ENCODE results near the gene MARCKSL1. TPM values are rescaled to one million over a fixed set of nuclear protein-coding genes. Genes with fewer than 3 reads are reported as not detected.

The MARCKSL1 gene
- total RNA-seq, 1 experiment from 2014 or later = 457 TPM

GRCh38 chr1:32289256-32289655, 46.8 kb downstream of the MARCKSL1 start:
- H3K27me3 Mint-ChIP-seq (ENCODE audit: low read depth) = no peaks in the 10 kb centered on the region
- H3K79me1 ChIP-seq (ENCODE audit: insufficient read depth, low read depth, low read length, poor library complexity, severe bottlenecking) = no peaks in the 10 kb centered on the region
- DNase-seq = no peak
- no peak overlapping the region for H3K27ac Mint-ChIP-seq
- H3K23me2 ChIP-seq (ENCODE audit: insufficient read length, low read depth, low read length, poor library complexity, severe bottlenecking) = peaks cover 5% of the 10 kb centered on the region
- H2AFZ ChIP-seq (ENCODE audit: low read length) = no peak overlapping the region
- H3K4me1 Mint-ChIP-seq = peaks cover 10 to 12% of the 10 kb centered on the region in 2 experiments
- H2BK20ac ChIP-seq (ENCODE audit: low read depth, low read length, poor library complexity, severe bottlenecking) = no peak overlapping the region
- peaks cover 2% of the 10 kb centered on the region; the same call in 1 of the 2 replicates for H3K79me2 ChIP-seq (ENCODE audit: insufficient read depth, low read length)
- peaks cover 3 to 16% (median 7%) of the 10 kb centered on the region in 3 experiments; a peak in 4 of 7 replicates for H3K36me3 Mint-ChIP-seq (ENCODE audit: insufficient read depth in 1 of 3, low read depth in 3 of 3)
- H3K9me3 Mint-ChIP-seq = peaks cover 0 to 3% of the 10 kb centered on the region in 2 experiments; a peak in 2 of 5 replicates
- H3K23ac ChIP-seq (ENCODE audit: insufficient read length, low read depth, low read length) = no peak overlapping the region
- H3K56ac ChIP-seq (ENCODE audit: insufficient read length, low read depth, low read length) = no peak overlapping the region
- H4K8ac ChIP-seq (replicated peaks; ENCODE audit: insufficient read length, low read depth, low read length) = no peak overlapping the region
- no peaks in the 10 kb centered on the region for H3K9me3 ChIP-seq (ENCODE audit: control insufficient read depth, low read depth, low read length)
- H3K27ac ChIP-seq (ENCODE audit: insufficient read length, low read depth, low read length) = no peak overlapping the region
- H3K9ac ChIP-seq (ENCODE audit: extremely low read depth, insufficient read length, low read length) = no peak overlapping the region
- H3K4me2 ChIP-seq (ENCODE audit: insufficient read depth, insufficient read length, low read length) = no peak overlapping the region
- H4K5ac ChIP-seq (ENCODE audit: insufficient read length, low read depth, low read length) = no peak overlapping the region
- no peak overlapping the region for H3T11ph ChIP-seq (ENCODE audit: low read length)
- H4K20me1 ChIP-seq (ENCODE audit: control insufficient read depth, insufficient read depth, insufficient read length) = no peaks in the 10 kb centered on the region
- no peak overlapping the region for H2BK12ac ChIP-seq (ENCODE audit: insufficient read length, low read depth, low read length)
- no peak overlapping the region for H4K91ac ChIP-seq (ENCODE audit: insufficient read length, low read depth, low read length)
- no peak overlapping the region for H3K18ac ChIP-seq (ENCODE audit: insufficient read length, low read depth, low read length)
- H3K4ac ChIP-seq (ENCODE audit: low read depth, low read length) = no peak overlapping the region
- H3K4me1 ChIP-seq (ENCODE audit: insufficient read depth, low read length) = no peaks in the 10 kb centered on the region
- no peak overlapping the region for H2AK5ac ChIP-seq (ENCODE audit: insufficient read length, low read length)
- H3K14ac ChIP-seq (ENCODE audit: insufficient read depth, low read length) = no peak overlapping the region
- no peak for TF ChIP-seq CTCF (conservative IDR thresholded peaks at IDR 0.05)
- H2BK5ac ChIP-seq (ENCODE audit: insufficient read length, low read length) = no peak overlapping the region
- H3K4me3 Mint-ChIP-seq = no peak overlapping the region
- no peak overlapping the region for H2BK15ac ChIP-seq (ENCODE audit: low read depth, low read length)
- no peak overlapping the region for H2BK120ac ChIP-seq (ENCODE audit: low read depth, low read length, poor library complexity, severe bottlenecking)
- no peaks in the 10 kb centered on the region for H3K27me3 ChIP-seq (ENCODE audit: insufficient read depth, low read length)
- WGBS (ENCODE audit: extremely low coverage, insufficient read length, low lambda C conversion rate) = no CpG with 5 or more reads among the region's 7 CpGs

All from H9 (cell line).